Trophoblast cell (in vitro differentiated cells and primary cell): ENCODE data around the gene IPO8.

Experiments
- DNase-seq, 2 donors: peaks; one replicate each; pipeline ENCODE4 v3.0.0-alpha.2; 2016
- H2AFZ ChIP-seq: 2 replicates; pipeline ENCODE4 v1.6.1; 2013; ENCODE audit warnings: low read length, moderate library complexity, mild to moderate bottlenecking; ENCODE audit not compliant: insufficient read depth, poor library complexity
- H2AK5ac ChIP-seq: 2 replicates; pipeline ENCODE4 v1.6.1; 2013; ENCODE audit warnings: mild to moderate bottlenecking, low read length
- H2BK120ac ChIP-seq: 2 replicates; pipeline ENCODE4 v1.6.1; 2013; ENCODE audit warnings: low read length, mild to moderate bottlenecking, moderate library complexity; ENCODE audit not compliant: insufficient read depth, poor library complexity
- H2BK12ac ChIP-seq: 2 replicates; pipeline ENCODE4 v1.6.1; 2013; ENCODE audit warnings: mild to moderate bottlenecking, low read length, moderate library complexity
- H2BK5ac ChIP-seq: 2 replicates; pipeline ENCODE4 v1.6.1; 2013; ENCODE audit warnings: low read length, low read depth, moderate library complexity, mild to moderate bottlenecking; ENCODE audit not compliant: poor library complexity
- H3K14ac ChIP-seq: 2 replicates; pipeline ENCODE4 v1.6.1; 2013; ENCODE audit warnings: mild to moderate bottlenecking, low read length
- H3K18ac ChIP-seq: 2 replicates; pipeline ENCODE4 v1.6.1; 2013; ENCODE audit warnings: mild to moderate bottlenecking, low read length
- H3K23ac ChIP-seq: 2 replicates; pipeline ENCODE4 v1.6.1; 2013; ENCODE audit warnings: low read length
- H3K27ac ChIP-seq: 2 replicates; pipeline ENCODE4 v1.5.1; 2013; ENCODE audit warnings: low read depth, mild to moderate bottlenecking, inconsistent platforms, low read length, moderate library complexity
- H3K27me3 ChIP-seq: 2 replicates; pipeline ENCODE4 v1.6.1; 2013; ENCODE audit warnings: inconsistent platforms, mild to moderate bottlenecking, low read length, moderate library complexity; ENCODE audit not compliant: insufficient read depth
- H3K36me3 ChIP-seq, 2 experiments: 1 replicate in 1 of 2; 2 replicates in 1 of 2; pipeline ENCODE4 v1.6.1; 2013; ENCODE audit warnings: low read length in 2 of 2, mild to moderate bottlenecking in 2 of 2, moderate library complexity in 1 of 2; ENCODE audit not compliant: insufficient read depth in 2 of 2, control insufficient read depth in 1 of 2
- H3K4ac ChIP-seq: 2 replicates; pipeline ENCODE4 v1.6.1; 2013; ENCODE audit warnings: low read depth, mild to moderate bottlenecking, low read length, moderate library complexity
- H3K4me1 ChIP-seq, 2 experiments: 1 replicate in 1 of 2; 2 replicates in 1 of 2; pipeline ENCODE4 v1.6.1; 2013; ENCODE audit warnings: low read length in 2 of 2, mild to moderate bottlenecking in 2 of 2, moderate library complexity in 1 of 2; ENCODE audit not compliant: insufficient read depth in 2 of 2, control insufficient read depth in 1 of 2
- H3K4me2 ChIP-seq: 2 replicates; pipeline ENCODE4 v1.6.1; 2013; ENCODE audit warnings: inconsistent platforms, mild to moderate bottlenecking, low read length, moderate library complexity
- H3K4me3 ChIP-seq: 2 replicates; pipeline ENCODE4 v1.5.1; 2013; ENCODE audit warnings: mild to moderate bottlenecking, low read depth, low read length, inconsistent platforms
- H3K79me1 ChIP-seq: one replicate; pipeline ENCODE4 v1.6.1; 2013; ENCODE audit warnings: low read length
- H3K79me2 ChIP-seq: 2 replicates; pipeline ENCODE4 v1.6.1; 2013; ENCODE audit warnings: low read length, mild to moderate bottlenecking; ENCODE audit not compliant: control insufficient read depth, insufficient read depth, poor library complexity
- H3K9ac ChIP-seq: 2 replicates; pipeline ENCODE4 v1.6.1; 2013; ENCODE audit warnings: mild to moderate bottlenecking, low read length
- H3K9me3 ChIP-seq: 2 replicates; pipeline ENCODE4 v1.6.1; 2013; ENCODE audit warnings: low read depth, mild to moderate bottlenecking, control low read depth, inconsistent platforms, low read length; ENCODE audit not compliant: insufficient read depth
- H4K12ac ChIP-seq: 2 replicates; pipeline ENCODE4 v1.6.1; 2013; ENCODE audit warnings: low read depth, mild to moderate bottlenecking, low read length, moderate library complexity
- H4K8ac ChIP-seq: 2 replicates; pipeline ENCODE4 v1.6.1; 2013; ENCODE audit warnings: low read depth, mild to moderate bottlenecking, low read length, moderate library complexity
- H4K91ac ChIP-seq: one replicate; pipeline ENCODE4 v1.6.1; 2013; ENCODE audit warnings: low read depth, mild to moderate bottlenecking, low read length, moderate library complexity
- WGBS: extraction: QIAGEN DNeasy Blood & Tissue Kit; methylation state at CpG from one replicate; pipeline ENCODE4 v1.1.7; 2013; ENCODE audit warnings: missing lambda C conversion rate; ENCODE audit not compliant: insufficient read length, insufficient coverage; ENCODE audit errors: extremely low coverage; 5-methylcytosine and 5-hydroxymethylcytosine counted together

Gene IPO8

DNA sequence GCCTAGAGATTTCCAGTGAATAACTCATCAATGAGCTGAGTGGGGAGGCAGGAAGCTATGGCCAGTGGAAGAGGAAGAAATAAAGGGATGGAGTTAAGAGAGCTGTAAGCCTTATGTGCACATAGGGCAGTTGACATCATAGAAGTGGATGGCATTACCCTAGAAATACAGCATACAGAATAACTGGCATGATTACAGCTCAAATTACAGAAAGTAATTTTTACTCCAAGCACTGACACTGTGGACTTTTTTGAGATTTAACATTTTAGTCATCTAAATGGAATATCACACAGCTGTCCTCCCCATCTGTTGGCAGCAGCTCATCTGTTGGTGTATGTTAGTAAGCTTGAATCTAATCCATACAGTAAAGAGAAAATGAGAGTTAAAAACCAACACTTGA lies 5.4 kb upstream of the IPO8 start:
- no peak overlapping the region for H2BK12ac ChIP-seq
- H2BK120ac ChIP-seq, result no peak overlapping the region
- H3K23ac ChIP-seq, result no peak overlapping the region
- no peaks in the 10 kb centered on the region for H3K36me3 ChIP-seq
- H3K27me3 ChIP-seq, result no peaks in the 10 kb centered on the region
- H4K8ac ChIP-seq, result no peak overlapping the region
- no peak overlapping the region for H4K91ac ChIP-seq
- no peak overlapping the region for H3K18ac ChIP-seq
- no peak overlapping the region for H2AFZ ChIP-seq
- no peak overlapping the region for H3K9ac ChIP-seq
- no peak overlapping the region for H3K27ac ChIP-seq
- H3K4me1 ChIP-seq, result no peaks in the 10 kb centered on the region
- H3K4ac ChIP-seq, result no peak overlapping the region
- no peak overlapping the region for H3K14ac ChIP-seq
- H2BK5ac ChIP-seq, result no peak overlapping the region
- no peaks in the 10 kb centered on the region for H3K9me3 ChIP-seq
- no peak overlapping the region for H3K4me3 ChIP-seq
- H3K4me2 ChIP-seq, result no peak overlapping the region
- H3K79me1 ChIP-seq, result peaks cover under 1% of the 10 kb centered on the region
- no peak overlapping the region for H4K12ac ChIP-seq
- no peak for DNase-seq
- H3K79me2 ChIP-seq, result no peaks in the 10 kb centered on the region
- H2AK5ac ChIP-seq, result no peak overlapping the region

DNA sequence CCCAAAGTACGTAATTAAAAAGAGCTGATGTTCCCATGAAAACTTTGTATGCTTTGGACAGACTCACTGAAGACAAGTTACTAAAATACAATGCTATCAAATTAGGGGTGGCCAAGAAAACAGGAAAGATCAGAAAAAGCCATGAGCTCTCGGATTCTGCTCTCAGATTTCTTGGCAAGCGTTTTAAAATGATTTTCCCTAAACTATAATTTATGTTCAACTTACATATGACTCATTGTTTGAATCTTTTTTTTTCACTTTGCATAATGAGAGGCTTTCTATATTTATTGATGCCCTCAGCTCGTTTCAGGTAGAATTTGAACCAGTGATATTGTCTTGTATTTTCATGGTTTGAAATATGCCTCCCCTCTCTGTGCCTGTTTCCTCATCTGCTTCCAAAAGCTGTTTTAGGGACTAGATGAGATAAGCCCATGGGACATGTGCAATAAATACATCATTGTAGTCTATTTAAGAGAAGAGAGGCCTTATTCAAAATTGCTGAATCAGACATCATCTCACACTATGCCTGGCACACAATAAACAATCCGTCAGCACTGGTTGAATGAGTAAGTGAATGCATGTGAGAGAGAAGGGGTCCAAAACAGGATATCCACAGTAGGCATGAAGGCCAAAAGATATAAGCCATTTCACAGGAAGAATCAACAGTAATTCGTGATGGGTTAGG lies 4.7 kb upstream of the IPO8 start:
- WGBS, result no CpG with 5 or more reads among the region's 6 CpGs
- Histone ChIP-seq H3K4ac (no peak overlapping the region), H3K27ac (no peak overlapping the region), H2BK5ac (no peak overlapping the region), H2AFZ (no peak overlapping the region), H3K18ac (no peak overlapping the region), H3K27me3 (no peaks in the 10 kb centered on the region), H3K9ac (no peak overlapping the region), H3K79me2 (peaks cover 2% of the 10 kb centered on the region), H4K8ac (no peak overlapping the region), H3K9me3 (no peaks in the 10 kb centered on the region), H3K23ac (no peak overlapping the region), H4K12ac (no peak overlapping the region), H4K91ac (no peak overlapping the region), H2BK12ac (no peak overlapping the region), H2AK5ac (no peak overlapping the region), H3K14ac (no peak overlapping the region), H3K36me3 (no peaks in the 10 kb centered on the region), H3K4me2 (no peak overlapping the region), H2BK120ac (no peak overlapping the region), H3K79me1 (peaks cover 5% of the 10 kb centered on the region), H3K4me3 (no peak overlapping the region), H3K4me1 (no peaks in the 10 kb centered on the region)
- no peak for DNase-seq

DNA sequence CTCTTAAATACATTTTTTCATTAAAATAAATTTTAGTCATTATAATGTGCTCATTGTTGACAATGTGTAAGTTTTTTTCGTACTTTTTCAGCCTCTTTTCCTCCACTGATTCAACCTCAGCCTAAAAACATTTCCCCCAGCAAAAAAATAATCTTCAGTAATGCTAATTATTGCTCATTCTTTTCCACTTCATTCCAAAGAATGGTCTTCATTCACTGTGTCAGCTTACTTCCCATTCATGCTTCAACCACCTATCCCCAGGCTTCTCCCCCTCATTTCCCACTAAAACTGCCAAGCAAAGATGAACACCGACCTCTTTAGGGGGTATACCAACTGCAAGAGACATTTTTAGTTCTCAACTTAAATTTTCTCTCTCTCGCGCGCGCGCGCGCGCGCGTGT lies 2.7 kb upstream of the IPO8 start:
- no peak for DNase-seq
- Histone ChIP-seq H3K9me3 (no peaks in the 10 kb centered on the region), H3K18ac (no peak overlapping the region), H3K4ac (no peak overlapping the region), H3K14ac (no peak overlapping the region), H4K8ac (no peak overlapping the region), H3K27me3 (no peaks in the 10 kb centered on the region), H3K9ac (no peak overlapping the region), H2AK5ac (no peak overlapping the region), H3K27ac (no peak overlapping the region), H2BK12ac (no peak overlapping the region), H4K12ac (no peak overlapping the region), H3K79me1 (peaks cover 8% of the 10 kb centered on the region), H3K4me2 (no peak overlapping the region), H3K4me1 (peaks cover 2 to 3% of the 10 kb centered on the region in 2 experiments), H3K36me3 (no peaks in the 10 kb centered on the region), H2BK5ac (no peak overlapping the region), H3K4me3 (no peak overlapping the region), H2AFZ (no peak overlapping the region), H3K23ac (no peak overlapping the region), H3K79me2 (peaks cover 5% of the 10 kb centered on the region), H4K91ac (no peak overlapping the region), H2BK120ac (no peak overlapping the region)
- WGBS, result no CpG with 5 or more reads among the region's 12 CpGs

DNA sequence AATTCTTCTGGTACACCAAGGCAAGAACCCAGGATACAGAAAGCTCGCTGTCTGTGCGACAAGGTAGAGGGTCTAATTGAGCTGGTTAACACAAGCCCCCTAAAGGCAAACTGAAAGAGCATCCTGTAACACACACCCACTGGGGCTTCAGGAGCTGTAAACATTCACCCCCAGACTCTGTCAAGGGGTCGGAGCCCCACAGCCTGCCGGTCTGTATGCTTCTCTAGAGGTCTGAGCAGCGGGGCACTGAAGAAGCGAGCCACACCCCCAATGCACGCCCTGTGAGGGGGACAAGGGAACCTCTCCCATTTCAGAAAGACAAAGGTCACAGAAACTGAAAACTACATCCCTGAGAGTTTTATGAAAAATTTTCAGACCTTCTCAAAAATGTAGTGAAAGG lies 1.3 kb upstream of the IPO8 start:
- Histone ChIP-seq H3K18ac (no peak overlapping the region), H3K4me2 (no peak overlapping the region), H4K8ac (no peak overlapping the region), H2BK120ac (no peak overlapping the region), H3K27me3 (no peaks in the 10 kb centered on the region), H3K36me3 (no peaks in the 10 kb centered on the region), H3K4me3 (no peak overlapping the region), H3K9ac (no peak overlapping the region), H3K9me3 (no peaks in the 10 kb centered on the region), H3K79me2 (peaks cover 5% of the 10 kb centered on the region), H2AFZ (no peak overlapping the region), H4K91ac (no peak overlapping the region), H3K4ac (no peak overlapping the region), H3K14ac (no peak overlapping the region), H4K12ac (no peak overlapping the region), H3K23ac (no peak overlapping the region), H3K4me1 (peaks cover 4 to 5% of the 10 kb centered on the region in 2 experiments), H3K79me1 (peaks cover 8% of the 10 kb centered on the region), H2AK5ac (no peak overlapping the region), H2BK5ac (no peak overlapping the region), H2BK12ac (no peak overlapping the region), H3K27ac (no peak overlapping the region)
- WGBS, result no CpG with 5 or more reads among the region's 7 CpGs
- no peak for DNase-seq
